GM19193 (cell line): ENCODE data around the gene RACGAP1.

Source experiments
- POLR2A ChIP-seq: IDR thresholded peaks from 4 replicates; pipeline ENCODE4 v1.6.1; 2011; ENCODE audit not compliant: insufficient read depth, insufficient read length; ENCODE audit errors: extremely low read depth

Gene RACGAP1

GRCh38 chr12:49954863-49955830 is 70.1 kb downstream of the RACGAP1 start:
- no peak for TF ChIP-seq POLR2A

DNA sequence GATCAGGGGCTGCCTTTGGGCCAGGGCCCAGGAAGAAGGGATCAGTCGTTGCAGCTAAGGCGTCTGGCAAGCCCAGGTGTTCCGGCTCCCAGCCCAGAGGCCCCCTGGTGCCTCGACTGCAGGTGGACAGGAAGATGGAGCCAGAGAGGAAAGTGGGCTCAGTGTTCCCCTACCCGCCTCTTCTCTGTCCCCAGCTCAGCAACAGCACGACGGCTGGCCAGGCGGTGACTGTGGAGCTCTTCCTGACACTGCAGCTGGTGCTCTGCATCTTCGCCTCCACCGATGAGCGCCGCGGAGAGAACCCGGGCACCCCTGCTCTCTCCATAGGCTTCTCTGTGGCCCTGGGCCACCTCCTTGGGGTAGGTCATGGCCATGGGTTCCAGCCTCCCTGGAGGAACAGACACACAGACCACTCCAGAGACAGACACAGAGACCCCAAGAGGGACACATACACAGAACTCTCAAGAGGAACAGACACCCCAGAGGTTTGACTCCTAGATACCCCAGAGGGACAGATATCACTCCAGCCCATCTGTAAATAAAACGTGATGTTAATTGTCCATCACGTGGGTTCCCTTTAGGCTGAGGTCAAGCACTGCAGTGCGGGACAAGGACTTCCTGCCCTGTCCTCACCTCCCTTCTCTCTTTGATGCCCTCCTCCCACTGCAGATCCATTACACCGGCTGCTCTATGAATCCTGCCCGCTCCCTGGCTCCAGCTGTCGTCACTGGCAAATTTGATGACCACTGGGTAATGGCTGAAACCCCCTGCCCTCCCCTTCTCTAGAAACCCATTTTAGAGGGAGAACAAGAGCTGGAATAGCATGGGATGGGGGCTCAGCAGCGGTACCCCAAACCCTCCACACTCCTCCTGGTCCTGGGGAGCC is 71.1 kb downstream of the RACGAP1 start:
- TF ChIP-seq POLR2A = no peak

- TF ChIP-seq POLR2A = no peak
Observed at GRCh38 chr12:49953151-49953550, 72.1 kb downstream of the RACGAP1 start.

DNA sequence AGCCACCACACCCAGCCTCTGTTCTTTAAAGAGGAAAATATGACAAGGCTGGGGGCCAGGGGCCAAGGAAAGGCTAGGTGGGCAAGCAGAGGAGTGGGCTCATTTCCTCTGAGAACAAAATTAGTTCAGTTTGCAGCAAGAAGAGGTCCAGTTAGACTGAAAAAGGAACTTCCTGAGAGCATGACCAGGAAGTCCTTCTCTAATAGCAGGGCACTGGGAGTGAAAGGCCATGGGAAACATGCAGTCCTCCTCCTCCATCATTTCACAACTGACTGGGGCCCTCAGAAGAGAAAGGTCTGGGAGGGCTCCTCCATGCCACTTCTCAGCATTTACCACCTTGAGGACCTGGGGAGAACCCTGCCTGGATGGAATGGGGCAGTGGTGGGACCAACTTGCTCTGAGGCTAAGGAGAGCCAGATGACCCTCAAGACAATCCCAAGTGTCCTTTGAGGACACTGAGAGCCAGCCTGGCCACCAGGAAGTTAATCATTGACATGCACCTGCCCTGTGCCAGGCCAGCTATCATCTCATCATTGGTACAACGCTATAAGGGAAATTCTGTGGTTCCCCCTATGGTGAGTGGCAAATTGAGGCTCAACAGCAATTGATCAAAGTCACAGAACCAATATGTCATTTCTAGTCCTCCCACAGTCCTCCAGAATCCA is 72.8 kb downstream of the RACGAP1 start:
- TF ChIP-seq POLR2A = no peak

DNA sequence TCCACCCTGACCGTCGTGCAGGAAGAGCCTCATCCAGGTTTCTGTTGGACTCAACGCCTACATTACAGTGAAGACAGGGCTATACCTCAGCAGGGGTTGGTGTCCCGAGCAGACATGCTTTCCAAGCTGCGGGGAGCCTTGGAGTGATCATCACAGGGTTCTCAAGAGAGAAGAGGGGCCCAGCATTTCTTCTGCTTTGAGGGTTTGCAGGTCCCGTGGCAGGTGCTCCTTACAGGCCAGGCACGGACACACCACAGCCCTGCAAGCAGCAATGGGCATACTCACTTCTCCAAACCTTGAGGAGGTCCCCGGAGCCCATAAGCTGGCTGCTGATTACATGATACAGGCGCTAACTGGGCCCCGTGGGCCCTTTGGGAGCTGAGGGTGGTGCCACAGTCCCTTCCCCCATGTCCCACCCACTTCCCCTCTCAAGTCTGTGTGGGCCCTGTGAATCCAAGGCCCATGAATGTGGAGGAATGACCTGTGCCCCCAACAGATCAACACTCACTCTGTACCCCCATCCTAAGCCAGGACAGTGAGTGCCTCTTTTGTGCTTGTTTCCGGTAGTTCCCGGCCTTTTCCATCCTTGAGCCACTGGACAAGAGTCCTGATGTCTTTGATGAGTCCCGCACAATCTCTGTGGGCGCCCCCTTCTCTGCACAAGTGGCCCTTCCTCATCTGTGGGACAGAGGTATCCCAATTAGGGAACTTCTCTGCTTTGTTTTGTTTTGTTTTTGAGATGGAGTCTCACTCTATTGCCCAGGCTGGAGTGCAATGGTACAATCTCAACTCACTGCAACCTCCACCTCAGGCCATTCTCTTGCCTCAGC is 73.7 kb downstream of the RACGAP1 start:
- no peak for TF ChIP-seq POLR2A

- no peak for TF ChIP-seq POLR2A
Observed at GRCh38 chr12:49950273-49951251, 74.7 kb downstream of the RACGAP1 start, which contains the start of gene AQP2. TSS of gene AQP2 (plus strand) at chr12:49950737. CDS start at chr12:49950831, 94 bp downstream.

- no peak for TF ChIP-seq POLR2A
Observed at GRCh38 chr12:49949866-49950265, 75.4 kb downstream of the RACGAP1 start.

GRCh38 chr12:49948866-49949845 is 76.1 kb downstream of the RACGAP1 start:
- no peak for TF ChIP-seq POLR2A

DNA sequence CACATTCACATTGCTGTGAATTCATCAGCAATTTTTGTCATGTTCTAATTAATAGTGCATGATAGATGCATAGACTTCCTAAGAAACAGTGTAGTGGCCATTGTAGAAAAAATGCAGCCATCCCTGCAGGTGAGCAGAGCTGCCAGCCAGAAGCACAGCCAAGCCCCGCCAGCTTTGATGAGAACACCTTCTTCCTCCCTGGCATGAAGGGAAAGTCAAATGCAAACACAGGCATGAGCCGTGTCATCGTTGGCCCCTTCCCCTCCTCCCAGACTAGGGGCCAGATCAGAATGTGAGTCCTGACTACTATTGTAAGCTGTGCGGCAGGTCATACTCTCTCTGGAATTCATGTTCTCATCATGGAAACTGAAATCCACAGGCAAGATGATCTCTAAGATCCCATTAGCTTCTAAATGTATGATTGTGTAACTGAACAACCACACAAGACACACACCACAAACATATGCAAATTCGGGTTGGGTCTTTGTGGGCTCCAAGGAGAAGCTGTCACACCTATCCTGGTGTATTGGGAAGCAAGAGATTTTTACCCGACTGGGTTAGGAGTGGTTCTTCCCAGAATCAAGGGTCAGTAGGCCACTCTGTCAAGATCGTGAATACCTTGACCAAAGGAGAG is 77.6 kb downstream of the RACGAP1 start:
- TF ChIP-seq POLR2A = no peak

DNA sequence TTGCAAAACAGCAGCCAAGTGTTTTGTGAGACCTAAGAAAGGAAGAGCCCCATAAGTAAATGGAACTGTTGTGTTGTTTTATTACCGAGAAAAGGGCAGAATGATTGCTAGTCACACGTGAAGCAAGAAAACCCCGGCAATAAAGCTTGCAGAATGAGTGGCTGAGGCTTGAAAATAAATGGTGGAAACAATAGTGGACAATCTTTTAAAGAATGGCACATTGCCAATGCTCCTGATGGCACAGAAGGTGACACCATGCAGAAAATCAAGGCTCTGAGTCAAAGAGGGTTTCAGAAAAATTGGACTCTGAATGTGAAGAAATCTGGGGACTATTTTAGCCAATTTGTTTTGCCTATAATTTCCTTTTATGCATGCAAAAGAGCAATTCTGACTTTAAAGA is 78.8 kb downstream of the RACGAP1 start:
- no peak for TF ChIP-seq POLR2A

- no peak for TF ChIP-seq POLR2A
Observed at GRCh38 chr12:49946086-49946485, 79.2 kb downstream of the RACGAP1 start.
